Thyroid gland (tissue), 4 donors: ENCODE data around the gene IL25.
"Not testable (repeated sequence)": the region's sequence is repeated elsewhere in the genome, so short reads cannot be mapped to it uniquely, and the experiment has no call there.

Source experiments
- CTCF ChIP-seq, 6 experiments: fragments of 200-600 bp in 3 of 6; fragments of 450-650 bp in 3 of 6; sonication (generic) in 3 of 6; IDR thresholded peaks; one replicate each; pipeline ENCODE4 v1.5.1; 2016 to 2019; ENCODE audit warnings: antibody characterized with exemption in 6 of 6, mild to moderate bottlenecking in 2 of 6, inconsistent platforms in 1 of 6, moderate library complexity in 1 of 6
- POLR2A ChIP-seq, 2 donors: fragments of 450-650 bp; IDR thresholded peaks; one replicate each; pipeline ENCODE4 v1.6.1; 2017; ENCODE audit warnings: antibody characterized with exemption in 2 of 2, mild to moderate bottlenecking in 2 of 2, moderate library complexity in 1 of 2

- TF ChIP-seq CTCF, POLR2A (IDR thresholded peaks at IDR 0.05): not testable (repeated sequence)
Measured at GRCh38 chr14:23419646-23420045, 47.0 kb downstream of the IL25 start.
